Astrocyte (in vitro differentiated cells and primary cell): Measurements from ENCODE around the gene SMOC2. TPM values are rescaled to one million over a fixed set of nuclear protein-coding genes. Genes with fewer than 3 reads are reported as not detected.

Source experiments
- DNase-seq: peaks from one replicate; pipeline ENCODE4 v3.0.0-alpha.2; 2010; ENCODE audit warnings: low read depth
- FAIRE-seq: peaks from 2 replicates; lab custom pipeline; 2011; peaks lifted over from hg19 to GRCh38; lab: Jason Lieb, UNC
- H2AFZ ChIP-seq: 2 replicates; pipeline ENCODE4 v1.6.0; 2012; ENCODE audit warnings: low read depth, low read length, inconsistent platforms
- H3K27ac ChIP-seq: 2 replicates; pipeline ENCODE4 v1.5.1; 2011; ENCODE audit warnings: low read depth, low read length, inconsistent platforms
- H3K27me3 ChIP-seq: 2 replicates; pipeline ENCODE4 v1.6.0; 2011; ENCODE audit warnings: low read length, inconsistent platforms; ENCODE audit not compliant: insufficient read depth
- H3K36me3 ChIP-seq: 2 replicates; pipeline ENCODE4 v1.5.1; 2011; ENCODE audit warnings: low read length, inconsistent platforms; ENCODE audit not compliant: insufficient read depth
- H3K4me1 ChIP-seq: 2 replicates; pipeline ENCODE4 v1.5.1; 2011; ENCODE audit warnings: low read length, inconsistent platforms; ENCODE audit not compliant: insufficient read depth
- H3K4me2 ChIP-seq: 2 replicates; pipeline ENCODE4 v1.6.0; 2012; ENCODE audit warnings: low read length, inconsistent platforms
- H3K4me3 ChIP-seq: 2 replicates; pipeline ENCODE4 v1.5.1; 2011; ENCODE audit warnings: low read depth, mild to moderate bottlenecking, low read length, inconsistent platforms; ENCODE audit not compliant: insufficient read depth
- H3K79me2 ChIP-seq: 2 replicates; pipeline ENCODE4 v1.6.0; 2012; ENCODE audit warnings: mild to moderate bottlenecking, low read length, inconsistent platforms; ENCODE audit not compliant: insufficient read depth
- H3K9ac ChIP-seq: 2 replicates; pipeline ENCODE4 v1.6.0; 2012; ENCODE audit warnings: mild to moderate bottlenecking, low read length, inconsistent platforms
- H3K9me3 ChIP-seq: 2 replicates; pipeline ENCODE4 v1.5.1; 2012; ENCODE audit warnings: low read depth, mild to moderate bottlenecking, low read length, inconsistent platforms; ENCODE audit not compliant: insufficient read depth
- H4K20me1 ChIP-seq: 2 replicates; pipeline ENCODE4 v1.6.0; 2012; ENCODE audit warnings: low read length, inconsistent platforms; ENCODE audit not compliant: insufficient read depth
- H3K27ac Mint-ChIP-seq: one replicate; pipeline ENCODE4 v1.8.0; 2021; ENCODE audit warnings: mild to moderate bottlenecking, mixed read lengths; ENCODE audit not compliant: unreplicated experiment
- H3K27me3 Mint-ChIP-seq: one replicate; pipeline ENCODE4 v1.8.0; 2021; ENCODE audit warnings: low read depth, mixed read lengths; ENCODE audit not compliant: unreplicated experiment
- H3K36me3 Mint-ChIP-seq: one replicate; pipeline ENCODE4 v1.8.0; 2021; ENCODE audit warnings: low read depth, mixed read lengths; ENCODE audit not compliant: unreplicated experiment
- H3K4me1 Mint-ChIP-seq: one replicate; pipeline ENCODE4 v1.8.0; 2021; ENCODE audit warnings: low read depth, mixed read lengths; ENCODE audit not compliant: unreplicated experiment
- H3K4me3 Mint-ChIP-seq: one replicate; pipeline ENCODE4 v1.8.0; 2021; ENCODE audit warnings: mild to moderate bottlenecking, moderate library complexity, mixed read lengths; ENCODE audit not compliant: unreplicated experiment
- H3K9me3 Mint-ChIP-seq: one replicate; pipeline ENCODE4 v1.8.0; 2021; ENCODE audit warnings: mild to moderate bottlenecking, mixed read lengths; ENCODE audit not compliant: unreplicated experiment
- CTCF ChIP-seq: IDR thresholded peaks from 2 replicates; pipeline ENCODE4 v1.5.1; 2011; ENCODE audit warnings: low read depth, mild to moderate bottlenecking, inconsistent platforms, low read length, moderate library complexity; ENCODE audit not compliant: insufficient read depth
- EZH2 ChIP-seq: IDR thresholded peaks from 2 replicates; pipeline ENCODE4 v1.6.1; 2012; ENCODE audit warnings: mild to moderate bottlenecking, low read length, inconsistent platforms; ENCODE audit not compliant: insufficient read depth
- total RNA-seq: library from RNA; stranded (reverse); gene quantifications from 2 replicates; pipeline ENCODE4 v1.2.1, GENCODE V29; 2021

SMOC2 gene
- total RNA-seq, 1 donor from 2014 or later, result 0.93 TPM

- no peak overlapping the region for H2AFZ ChIP-seq
- H3K9me3 ChIP-seq, result no peaks in the 10 kb centered on the region
- peaks cover 23% of the 10 kb centered on the region for H3K27me3 Mint-ChIP-seq
- H3K79me2 ChIP-seq, result no peaks in the 10 kb centered on the region
- no peaks in the 10 kb centered on the region for H4K20me1 ChIP-seq
- H3K36me3 ChIP-seq, result no peaks in the 10 kb centered on the region
- H3K27ac ChIP-seq, result no peak overlapping the region
- no peak for DNase-seq
- H3K9ac ChIP-seq, result no peak overlapping the region
- H3K4me3 Mint-ChIP-seq, result no peak overlapping the region
- H3K4me3 ChIP-seq, result no peak overlapping the region
- no peak overlapping the region for H3K27ac Mint-ChIP-seq
- no peaks in the 10 kb centered on the region for H3K36me3 Mint-ChIP-seq
- no peak for FAIRE-seq
- H3K4me2 ChIP-seq, result no peak overlapping the region
- no peaks in the 10 kb centered on the region for H3K27me3 ChIP-seq
- no peaks in the 10 kb centered on the region for H3K9me3 Mint-ChIP-seq
- H3K4me1 ChIP-seq, result no peaks in the 10 kb centered on the region
- H3K4me1 Mint-ChIP-seq, result no peaks in the 10 kb centered on the region
- TF ChIP-seq EZH2 (no peak), CTCF (no peak)
Measured at GRCh38 chr6:168464546-168464945, 23.6 kb downstream of the SMOC2 start.

DNA sequence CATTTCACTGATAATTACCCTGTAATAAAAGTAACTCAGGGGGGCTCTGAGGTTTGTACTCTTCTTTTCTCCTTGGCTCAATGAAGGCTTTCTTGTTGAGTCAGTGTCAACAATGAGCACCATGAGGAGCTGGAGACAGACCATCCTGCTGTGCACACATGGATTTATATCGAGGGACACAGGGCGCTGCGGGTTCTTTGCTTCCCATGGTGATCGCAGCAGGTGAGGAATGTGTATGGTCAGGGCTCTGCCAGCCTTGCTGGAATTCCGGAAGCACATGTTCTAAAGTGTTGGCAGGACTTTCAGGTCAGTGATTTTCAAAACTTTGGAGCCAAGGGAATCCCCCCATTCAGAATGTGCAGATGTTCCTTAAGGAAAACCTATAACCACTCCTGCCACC, 27.1 kb downstream of the SMOC2 start:
- Mint-ChIP-seq H3K36me3 (no peaks in the 10 kb centered on the region), H3K27ac (no peak overlapping the region), H3K4me1 (no peaks in the 10 kb centered on the region), H3K4me3 (no peak overlapping the region), H3K27me3 (peaks cover 24% of the 10 kb centered on the region), H3K9me3 (peaks cover 10% of the 10 kb centered on the region)
- FAIRE-seq (no peak), DNase-seq (no peak)
- H3K4me2 ChIP-seq, result no peak overlapping the region
- H3K4me1 ChIP-seq, result no peaks in the 10 kb centered on the region
- no peak overlapping the region for H3K9ac ChIP-seq
- H3K27ac ChIP-seq, result no peak overlapping the region
- H3K27me3 ChIP-seq, result no peaks in the 10 kb centered on the region
- no peaks in the 10 kb centered on the region for H3K79me2 ChIP-seq
- H4K20me1 ChIP-seq, result no peaks in the 10 kb centered on the region
- H3K4me3 ChIP-seq, result no peak overlapping the region
- TF ChIP-seq EZH2, result no peak
- TF ChIP-seq CTCF, result no peak
- H2AFZ ChIP-seq, result no peak overlapping the region
- H3K9me3 ChIP-seq, result no peaks in the 10 kb centered on the region
- no peaks in the 10 kb centered on the region for H3K36me3 ChIP-seq

- Mint-ChIP-seq H3K9me3 (peaks cover 10% of the 10 kb centered on the region), H3K27ac (no peak overlapping the region)
Measured at GRCh38 chr6:168469521-168469920, 28.5 kb downstream of the SMOC2 start.

More at GRCh38 chr6:168469521-168469920, 28.5 kb downstream of the SMOC2 start:
- Mint-ChIP-seq H3K4me1 (no peaks in the 10 kb centered on the region), H3K36me3 (no peaks in the 10 kb centered on the region), H3K4me3 (no peak overlapping the region), H3K27me3 (peaks cover 33% of the 10 kb centered on the region)
- H3K4me2 ChIP-seq, result no peak overlapping the region
- H4K20me1 ChIP-seq, result no peaks in the 10 kb centered on the region
- no peak for FAIRE-seq
- no peaks in the 10 kb centered on the region for H3K4me1 ChIP-seq
- no peak for DNase-seq
- no peaks in the 10 kb centered on the region for H3K79me2 ChIP-seq
- TF ChIP-seq CTCF, result no peak
- TF ChIP-seq EZH2, result no peak
- H3K27ac ChIP-seq, result no peak overlapping the region
- H2AFZ ChIP-seq, result no peak overlapping the region
- no peaks in the 10 kb centered on the region for H3K36me3 ChIP-seq
- H3K9me3 ChIP-seq, result peaks cover 6% of the 10 kb centered on the region
- no peaks in the 10 kb centered on the region for H3K27me3 ChIP-seq
- H3K9ac ChIP-seq, result no peak overlapping the region
- H3K4me3 ChIP-seq, result no peak overlapping the region
